BE2C (cell line): ENCODE data around the gene NRXN2.

Source experiments
- DNase-seq: peaks from one replicate; pipeline ENCODE4 v3.0.0-alpha.2; 2020
- H3K27me3 ChIP-seq: fragments of 250-450 bp; sonication (Bioruptor Pico); 2 replicates; pipeline ENCODE4 v1.5.1; 2020; ENCODE audit warnings: mild to moderate bottlenecking
- H3K36me3 ChIP-seq: fragments of 250-450 bp; sonication (Bioruptor Pico); 2 replicates; pipeline ENCODE4 v1.5.1; 2020; ENCODE audit warnings: mild to moderate bottlenecking
- H3K4me1 ChIP-seq: fragments of 250-450 bp; sonication (Bioruptor Pico); 2 replicates; pipeline ENCODE4 v1.5.1; 2020
- H3K4me3 ChIP-seq: 2 replicates; pipeline ENCODE4 v1.5.1; 2011; ENCODE audit warnings: low read depth, low read length
- H3K9me3 ChIP-seq: fragments of 250-450 bp; sonication (Bioruptor Pico); 2 replicates; pipeline ENCODE4 v1.5.1; 2020
- CTCF ChIP-seq: IDR thresholded peaks from 2 replicates; pipeline ENCODE4 v1.5.1; 2012; ENCODE audit warnings: mild to moderate bottlenecking, low read depth, low read length

The NRXN2 gene

GRCh38 chr11:64663656-64664055, 59.3 kb downstream of the NRXN2 start:
- H3K27me3 ChIP-seq: no peaks in the 10 kb centered on the region
- no peak for TF ChIP-seq CTCF
- no peaks in the 10 kb centered on the region for H3K9me3 ChIP-seq
- H3K4me1 ChIP-seq: no peaks in the 10 kb centered on the region
- H3K4me3 ChIP-seq: no peak overlapping the region
- no peak for DNase-seq
- H3K36me3 ChIP-seq: no peaks in the 10 kb centered on the region

GRCh38 chr11:64661614-64662013, 61.4 kb downstream of the NRXN2 start:
- H3K4me1 ChIP-seq: no peaks in the 10 kb centered on the region
- no peak for DNase-seq
- no peak for TF ChIP-seq CTCF
- H3K27me3 ChIP-seq: no peaks in the 10 kb centered on the region
- no peaks in the 10 kb centered on the region for H3K9me3 ChIP-seq
- no peak overlapping the region for H3K4me3 ChIP-seq
- no peaks in the 10 kb centered on the region for H3K36me3 ChIP-seq

GRCh38 chr11:64661146-64661545, 61.9 kb downstream of the NRXN2 start:
- H3K9me3 ChIP-seq: no peaks in the 10 kb centered on the region
- no peak for TF ChIP-seq CTCF
- no peaks in the 10 kb centered on the region for H3K27me3 ChIP-seq
- H3K36me3 ChIP-seq: no peaks in the 10 kb centered on the region
- no peaks in the 10 kb centered on the region for H3K4me1 ChIP-seq
- DNase-seq: no peak
- H3K4me3 ChIP-seq: no peak overlapping the region

GRCh38 chr11:64660706-64661105, 62.3 kb downstream of the NRXN2 start:
- Histone ChIP-seq H3K9me3 (no peaks in the 10 kb centered on the region), H3K27me3 (no peaks in the 10 kb centered on the region)
- no peak for TF ChIP-seq CTCF

GRCh38 chr11:64660205-64660604, 62.8 kb downstream of the NRXN2 start:
- DNase-seq: no peak
- no peak for TF ChIP-seq CTCF
- no peak overlapping the region for H3K4me3 ChIP-seq
- H3K4me1 ChIP-seq: no peaks in the 10 kb centered on the region
- no peaks in the 10 kb centered on the region for H3K27me3 ChIP-seq
- no peaks in the 10 kb centered on the region for H3K9me3 ChIP-seq
- no peaks in the 10 kb centered on the region for H3K36me3 ChIP-seq

More at GRCh38 chr11:64660706-64661105, 62.3 kb downstream of the NRXN2 start:
- H3K4me1 ChIP-seq: no peaks in the 10 kb centered on the region
- H3K36me3 ChIP-seq: no peaks in the 10 kb centered on the region
- no peak for DNase-seq
- H3K4me3 ChIP-seq: no peak overlapping the region

GRCh38 chr11:64659417-64660144, 63.4 kb downstream of the NRXN2 start:
- Histone ChIP-seq H3K4me3 (no peak overlapping the region), H3K4me1 (no peaks in the 10 kb centered on the region), H3K27me3 (no peaks in the 10 kb centered on the region), H3K36me3 (no peaks in the 10 kb centered on the region), H3K9me3 (no peaks in the 10 kb centered on the region)
- TF ChIP-seq CTCF: no peak
- DNase-seq: no peak
